Measurements from ENCODE around the gene MYO15A.
A peak's percentile ranks its signal among the peaks of the same experiment; 100 is the strongest.

MYO15A gene

GRCh38 chr17:18198530-18198929, 90.0 kb downstream of the MYO15A start (continued):
- TF ChIP-seq ZNF549 (tag by site-specific recombination; IDR thresholded peaks at IDR 0.05): no peak
- no peak for TF ChIP-seq ZNF146 (tag by site-specific recombination; IDR thresholded peaks at IDR 0.05)
- no peak for TF ChIP-seq ZNF529 (tag by site-specific recombination; IDR thresholded peaks at IDR 0.05; ENCODE audit: insufficient replicate concordance)
- TF ChIP-seq, protein P1, sequence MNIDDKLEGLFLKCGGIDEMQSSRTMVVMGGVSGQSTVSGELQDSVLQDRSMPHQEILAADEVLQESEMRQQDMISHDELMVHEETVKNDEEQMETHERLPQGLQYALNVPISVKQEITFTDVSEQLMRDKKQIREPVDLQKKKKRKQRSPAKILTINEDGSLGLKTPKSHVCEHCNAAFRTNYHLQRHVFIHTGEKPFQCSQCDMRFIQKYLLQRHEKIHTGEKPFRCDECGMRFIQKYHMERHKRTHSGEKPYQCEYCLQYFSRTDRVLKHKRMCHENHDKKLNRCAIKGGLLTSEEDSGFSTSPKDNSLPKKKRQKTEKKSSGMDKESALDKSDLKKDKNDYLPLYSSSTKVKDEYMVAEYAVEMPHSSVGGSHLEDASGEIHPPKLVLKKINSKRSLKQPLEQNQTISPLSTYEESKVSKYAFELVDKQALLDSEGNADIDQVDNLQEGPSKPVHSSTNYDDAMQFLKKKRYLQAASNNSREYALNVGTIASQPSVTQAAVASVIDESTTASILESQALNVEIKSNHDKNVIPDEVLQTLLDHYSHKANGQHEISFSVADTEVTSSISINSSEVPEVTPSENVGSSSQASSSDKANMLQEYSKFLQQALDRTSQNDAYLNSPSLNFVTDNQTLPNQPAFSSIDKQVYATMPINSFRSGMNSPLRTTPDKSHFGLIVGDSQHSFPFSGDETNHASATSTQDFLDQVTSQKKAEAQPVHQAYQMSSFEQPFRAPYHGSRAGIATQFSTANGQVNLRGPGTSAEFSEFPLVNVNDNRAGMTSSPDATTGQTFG (tag by site-specific recombination; IDR thresholded peaks at IDR 0.05; ENCODE audit: borderline replicate concordance): no peak
- TF ChIP-seq MEIS1 (CRISPR knock-in tag; IDR thresholded peaks at IDR 0.05; ENCODE audit: borderline replicate concordance): no peak
- no peak for TF ChIP-seq ZNF510 (tag by site-specific recombination; IDR thresholded peaks at IDR 0.05; ENCODE audit: insufficient replicate concordance)
- no peak for TF ChIP-seq ZNF132 (tag by site-specific recombination; IDR thresholded peaks at IDR 0.05; ENCODE audit: borderline replicate concordance)
- no peak for TF ChIP-seq ZNF239 (tag by site-specific recombination; IDR thresholded peaks at IDR 0.05)
- no peak for TF ChIP-seq ZNF624 (tag by site-specific recombination; IDR thresholded peaks at IDR 0.05)
- TF ChIP-seq ZNF521 (tag by site-specific recombination; IDR thresholded peaks at IDR 0.05): no peak
- TF ChIP-seq MYNN (tag by site-specific recombination; IDR thresholded peaks at IDR 0.05; ENCODE audit: borderline replicate concordance): no peak

DNA sequence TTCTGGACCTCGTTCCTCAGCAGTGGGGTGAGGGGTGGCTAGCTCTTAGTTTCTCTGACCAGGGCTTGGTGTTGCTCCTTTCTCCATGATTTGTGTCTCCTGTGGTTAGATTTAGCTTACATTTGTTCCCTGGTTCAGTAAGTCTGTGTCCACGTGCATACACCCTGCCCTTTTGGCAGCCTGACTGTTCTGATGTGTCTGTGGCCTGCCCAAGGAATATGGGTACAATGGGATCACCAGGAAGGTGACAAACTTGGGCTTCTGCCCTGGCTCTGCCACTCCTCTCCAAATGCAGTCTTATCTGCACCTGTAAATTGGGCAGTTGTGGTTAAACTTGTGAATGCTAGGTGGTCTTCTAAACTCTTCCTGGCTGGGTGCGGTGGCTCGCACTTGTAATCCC, 92.6 kb downstream of the MYO15A start:
- CTCF ChIA-PET: interaction anchor here (0.8 to 2.0 kb wide), 3 partner anchors 15 to 107 kb away, joined by 3 to 9 read pairs (median 4); no protein-coding TSS in a partner anchor
- POLR2A ChIA-PET: interaction anchor here (1.2 to 1.7 kb wide), 2 partner anchors 10 to 18 kb away, joined by 5 to 6 read pairs; partner anchors contain the start of gene ALKBH5

DNA sequence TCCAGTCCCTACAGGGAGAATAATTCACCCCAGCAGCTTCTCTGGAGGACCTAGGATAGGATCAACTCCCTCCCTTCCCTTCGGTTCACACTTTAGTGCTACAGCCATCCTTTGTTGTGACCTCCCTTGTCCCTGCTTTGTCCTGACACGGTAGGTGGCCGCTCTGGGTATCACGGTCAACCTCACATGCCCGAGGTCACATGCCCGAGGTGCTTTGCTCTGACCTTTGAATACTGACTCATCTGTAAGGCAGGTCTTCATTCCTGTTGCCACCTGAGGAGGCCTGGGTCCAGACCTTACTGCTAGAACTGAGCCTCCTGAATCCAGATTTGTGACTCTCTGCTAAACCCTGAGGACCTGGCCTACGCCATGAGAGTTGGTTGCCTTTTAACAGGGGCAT, 94.8 kb downstream of the MYO15A start:
- CTCF ChIA-PET: interaction anchor here (0.7 to 4.5 kb wide), 6 partner anchors 11 to 111 kb away, joined by 3 to 22 read pairs (median 3); no protein-coding TSS in a partner anchor

More for the DNA sequence above, 92.6 kb downstream of the MYO15A start:
- H3K36me3 ChIP-seq (ENCODE audit: control insufficient read depth in 2 of 2, insufficient read depth in 1 of 2, low read length in 2 of 2): peaks cover 47 to 91% of the 10 kb centered on the region in 2 experiments
- H3K27ac ChIP-seq (ENCODE audit: extremely low read depth, low read depth, low read length): 0 out of 2 replicates have a peak overlapping the region, but pooled peaks have one; percentile 28
- no peaks in the 10 kb centered on the region for H3K4me1 ChIP-seq (ENCODE audit: control insufficient read depth, insufficient read depth, low read length)
- TF ChIP-seq SP2 (tag by site-specific recombination; IDR thresholded peaks at IDR 0.05): no peak
- no peak for TF ChIP-seq ZNF341 (tag by site-specific recombination; IDR thresholded peaks at IDR 0.05; ENCODE audit: low read depth)
- no peaks in the 10 kb centered on the region for H3K9me3 ChIP-seq (ENCODE audit: control insufficient read depth, insufficient read depth, low read depth, low read length)
- no peak overlapping the region for H3K4me3 ChIP-seq (ENCODE audit: low read depth, low read length)

More for the DNA sequence above, 94.8 kb downstream of the MYO15A start:
- Histone ChIP-seq H3K4me3 (ENCODE audit: low read depth, low read length) (no peak overlapping the region), H3K36me3 (ENCODE audit: control insufficient read depth in 2 of 2, insufficient read depth in 1 of 2, low read length in 2 of 2) (peaks cover 44 to 91% of the 10 kb centered on the region in 2 experiments), H3K9me3 (ENCODE audit: control insufficient read depth, insufficient read depth, low read depth, low read length) (no peaks in the 10 kb centered on the region), H3K4me1 (ENCODE audit: control insufficient read depth, insufficient read depth, low read length) (no peaks in the 10 kb centered on the region), H3K27ac (ENCODE audit: extremely low read depth, low read depth, low read length) (no peak overlapping the region)
- POLR2A ChIA-PET: interaction anchor here (0.7 kb wide), 1 partner anchor 1077 kb away, joined by 9 read pairs; no protein-coding TSS in a partner anchor
- TF ChIP-seq ZNF518A (tag by site-specific recombination; conservative IDR thresholded peaks at IDR 0.05; ENCODE audit: low read depth): no peak
- TF ChIP-seq CTCF (tag by site-specific recombination; IDR thresholded peaks at IDR 0.05): no peak
- no peak for TF ChIP-seq MZF1 (tag by site-specific recombination; IDR thresholded peaks at IDR 0.05; ENCODE audit: borderline replicate concordance)
- no peak for TF ChIP-seq ZNF785 (tag by site-specific recombination; IDR thresholded peaks at IDR 0.05)
- TF ChIP-seq RBAK (tag by site-specific recombination; IDR thresholded peaks at IDR 0.05): no peak
- TF ChIP-seq ZNF423 (tag by site-specific recombination; IDR thresholded peaks at IDR 0.05): no peak
- TF ChIP-seq ZNF26 (tag by site-specific recombination; IDR thresholded peaks at IDR 0.05): no peak
- TF ChIP-seq ZNF596 (tag by site-specific recombination; IDR thresholded peaks at IDR 0.05): no peak

All from HEK293 (cell line).